ENCODE measurements around the gene COL2A1. TPM values are rescaled to one million over a fixed set of nuclear protein-coding genes. Genes with fewer than 3 reads are reported as not detected.

COL2A1 gene
- total RNA-seq, 1 experiment from 2014 or later, result 201 TPM

- Mint-ChIP-seq H3K27ac (ENCODE audit: unreplicated experiment) (no peak overlapping the region), H3K4me3 (ENCODE audit: unreplicated experiment) (no peak overlapping the region), H3K36me3 (ENCODE audit: insufficient read depth, unreplicated experiment) (no peaks in the 10 kb centered on the region), H3K27me3 (ENCODE audit: insufficient read depth, unreplicated experiment) (no peaks in the 10 kb centered on the region), H3K9me3 (ENCODE audit: unreplicated experiment) (peaks cover 8% of the 10 kb centered on the region), H3K4me1 (ENCODE audit: low read depth, unreplicated experiment) (peaks cover 6% of the 10 kb centered on the region)
- ChIA-PET CTCF (no interaction called here), POLR2A (no interaction called here)
- peaks cover 6% of the 10 kb centered on the region for H3K4me1 ChIP-seq
- DNase-seq, result no peak
- intact Hi-C loops (cut with micrococcal nuclease; ENCODE audit: unreplicated experiment), result no loop called here
- no peaks in the 10 kb centered on the region for H3K27me3 ChIP-seq (replicated peaks; ENCODE audit: control insufficient read depth, insufficient read depth, low read length)
- no peak overlapping the region for H3K4me3 ChIP-seq (ENCODE audit: low read depth, low read length)
- BruUV-seq (replicated peaks), result no TSS peak
- H3K36me3 ChIP-seq (ENCODE audit: control insufficient read depth, insufficient read depth, low read length), result no peaks in the 10 kb centered on the region
- TF ChIP-seq CTCF (IDR thresholded peaks at IDR 0.05; ENCODE audit: insufficient read depth in 1 of 2, low read depth in 1 of 2, low read length in 1 of 2, severe bottlenecking in 1 of 2, unreplicated experiment in 1 of 2), result no peak
- no peaks in the 10 kb centered on the region for H3K9me3 ChIP-seq
Measured at GRCh38 chr12:48012070-48012469, 7.8 kb upstream of the COL2A1 start.

- ChIA-PET POLR2A (no interaction called here), CTCF (no interaction called here)
- peaks cover 6% of the 10 kb centered on the region for H3K4me1 Mint-ChIP-seq (ENCODE audit: low read depth, unreplicated experiment)
- intact Hi-C loops (cut with micrococcal nuclease; ENCODE audit: unreplicated experiment), result no loop called here
- Histone ChIP-seq H3K27me3 (replicated peaks; ENCODE audit: control insufficient read depth, insufficient read depth, low read length) (no peaks in the 10 kb centered on the region), H3K9me3 (no peaks in the 10 kb centered on the region), H3K36me3 (ENCODE audit: control insufficient read depth, insufficient read depth, low read length) (no peaks in the 10 kb centered on the region), H3K4me1 (no peaks in the 10 kb centered on the region), H3K4me3 (ENCODE audit: low read depth, low read length) (no peak overlapping the region)
- H3K4me3 Mint-ChIP-seq (ENCODE audit: unreplicated experiment), result no peak overlapping the region
- no peak for DNase-seq
- no peak overlapping the region for H3K27ac Mint-ChIP-seq (ENCODE audit: unreplicated experiment)
- no peaks in the 10 kb centered on the region for H3K36me3 Mint-ChIP-seq (ENCODE audit: insufficient read depth, unreplicated experiment)
- H3K27me3 Mint-ChIP-seq (ENCODE audit: insufficient read depth, unreplicated experiment), result no peaks in the 10 kb centered on the region
- H3K9me3 Mint-ChIP-seq (ENCODE audit: unreplicated experiment), result peaks cover 8% of the 10 kb centered on the region
- no peak for TF ChIP-seq CTCF (IDR thresholded peaks at IDR 0.05; ENCODE audit: insufficient read depth in 1 of 2, low read depth in 1 of 2, low read length in 1 of 2, severe bottlenecking in 1 of 2, unreplicated experiment in 1 of 2)
- BruUV-seq (replicated peaks), result no TSS peak
Measured at GRCh38 chr12:48010366-48010970, 6.2 kb upstream of the COL2A1 start.

GRCh38 chr12:48009471-48009870 lies 5.2 kb upstream of the COL2A1 start:
- BruUV-seq (replicated peaks), result no TSS peak
- H3K4me1 ChIP-seq, result no peaks in the 10 kb centered on the region
- no peak for TF ChIP-seq CTCF (IDR thresholded peaks at IDR 0.05; ENCODE audit: insufficient read depth in 1 of 2, low read depth in 1 of 2, low read length in 1 of 2, severe bottlenecking in 1 of 2, unreplicated experiment in 1 of 2)
- H3K4me3 ChIP-seq (ENCODE audit: low read depth, low read length), result no peak overlapping the region
- no peaks in the 10 kb centered on the region for H3K27me3 ChIP-seq (replicated peaks; ENCODE audit: control insufficient read depth, insufficient read depth, low read length)
- Mint-ChIP-seq H3K27me3 (ENCODE audit: insufficient read depth, unreplicated experiment) (no peaks in the 10 kb centered on the region), H3K27ac (ENCODE audit: unreplicated experiment) (no peak overlapping the region), H3K9me3 (ENCODE audit: unreplicated experiment) (peaks cover 8% of the 10 kb centered on the region), H3K4me1 (ENCODE audit: low read depth, unreplicated experiment) (peaks cover 6% of the 10 kb centered on the region), H3K36me3 (ENCODE audit: insufficient read depth, unreplicated experiment) (no peaks in the 10 kb centered on the region), H3K4me3 (ENCODE audit: unreplicated experiment) (no peak overlapping the region)
- ChIA-PET CTCF (no interaction called here), POLR2A (no interaction called here)
- no peak for DNase-seq
- intact Hi-C loops (cut with micrococcal nuclease; ENCODE audit: unreplicated experiment), result no loop called here
- H3K9me3 ChIP-seq, result no peaks in the 10 kb centered on the region
- no peaks in the 10 kb centered on the region for H3K36me3 ChIP-seq (ENCODE audit: control insufficient read depth, insufficient read depth, low read length)
